Thyroid gland (tissue), 4 donors: ENCODE measurements around the gene PRKCH. TPM values are rescaled to one million over a fixed set of nuclear protein-coding genes. Genes with fewer than 3 reads are reported as not detected.

Source experiments
- DNase-seq, 2 donors: peaks; one replicate each; pipeline ENCODE4 v3.0.0-alpha.2; 2019
- H3K27ac ChIP-seq, 3 donors: fragments of 200-600 bp; sonication (generic); 1 replicate in 2 of 3; 2 replicates in 1 of 3; pipeline ENCODE4 v1.5.1; 2016 to 2019; ENCODE audit warnings: mild to moderate bottlenecking in 1 of 3, moderate library complexity in 1 of 3
- H3K27me3 ChIP-seq: fragments of 200-600 bp; sonication (generic); one replicate; pipeline ENCODE4 v1.5.1; 2019
- H3K36me3 ChIP-seq, 2 donors: fragments of 200-600 bp; sonication (generic); one replicate each; pipeline ENCODE4 v1.5.1; 2016 to 2019
- H3K4me1 ChIP-seq, 2 donors: fragments of 200-600 bp; sonication (generic); one replicate each; pipeline ENCODE4 v1.5.1; 2017 to 2019
- H3K4me3 ChIP-seq, 3 donors: fragments of 200-600 bp; sonication (generic); replicated peaks in 1 of 3; 1 replicate in 2 of 3; 2 replicates in 1 of 3; pipeline ENCODE4 v1.5.1; 2016; ENCODE audit warnings: mild to moderate bottlenecking in 1 of 3
- H3K9me3 ChIP-seq: fragments of 200-600 bp; sonication (generic); one replicate; pipeline ENCODE4 v1.5.1; 2017
- POLR2A ChIP-seq, 2 donors: fragments of 450-650 bp; IDR thresholded peaks; one replicate each; pipeline ENCODE4 v1.6.1; 2017; ENCODE audit warnings: antibody characterized with exemption in 2 of 2, mild to moderate bottlenecking in 2 of 2, moderate library complexity in 1 of 2
- WGBS, 2 donors: methylation state at CpG; one replicate each; pipeline ENCODE4 v1.1.5; 2017; 5-methylcytosine and 5-hydroxymethylcytosine counted together
- intact Hi-C: fragments of 100-400 bp; cut with DNase I; formaldehyde crosslinking; loops from one replicate; pipeline ENCODE4 v1.15.1; 2023
- total RNA-seq, 4 donors: library from RNA; depleted of rRNA; stranded (reverse); fragments of >200 nt; gene quantifications; one replicate each; pipeline ENCODE4 v1.2.3, GENCODE V29; 2016
- TF ChIP-seq, protein P1 (sequence below), 6 experiments: fragments of 200-600 bp in 3 of 6; fragments of 450-650 bp in 3 of 6; sonication (generic) in 3 of 6; IDR thresholded peaks; one replicate each; pipeline ENCODE4 v1.5.1; 2016 to 2019; ENCODE audit warnings: antibody characterized with exemption in 6 of 6, mild to moderate bottlenecking in 2 of 6, inconsistent platforms in 1 of 6, moderate library complexity in 1 of 6

Gene PRKCH
- total RNA-seq, 4 donors from 2014 or later: 34.0 to 68.7 (median 49.8) TPM

DNA sequence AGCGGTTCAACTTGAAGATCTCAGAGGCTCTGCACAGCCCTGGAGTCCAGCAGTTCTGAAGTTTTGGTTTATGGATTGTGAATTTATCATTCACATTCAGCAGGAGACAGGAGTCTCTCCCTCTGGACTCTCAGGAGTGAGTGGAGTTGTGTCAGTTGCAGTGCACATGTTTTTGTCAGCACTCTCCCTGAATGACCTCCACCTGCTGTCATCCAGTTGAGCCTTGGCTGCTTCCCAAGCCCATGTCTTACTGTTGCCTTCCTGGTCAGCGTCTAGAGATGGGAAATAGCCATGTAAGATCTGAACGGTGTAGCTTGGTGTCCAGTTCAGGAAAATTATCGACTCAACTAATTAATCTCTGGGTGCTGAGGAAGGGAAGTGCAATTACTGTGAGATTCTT, 133.2 kb downstream of the PRKCH start:
- intact Hi-C loops: no loop called here
- no peak for TF ChIP-seq POLR2A (IDR thresholded peaks at IDR 0.05)
- TF ChIP-seq, protein P1, sequence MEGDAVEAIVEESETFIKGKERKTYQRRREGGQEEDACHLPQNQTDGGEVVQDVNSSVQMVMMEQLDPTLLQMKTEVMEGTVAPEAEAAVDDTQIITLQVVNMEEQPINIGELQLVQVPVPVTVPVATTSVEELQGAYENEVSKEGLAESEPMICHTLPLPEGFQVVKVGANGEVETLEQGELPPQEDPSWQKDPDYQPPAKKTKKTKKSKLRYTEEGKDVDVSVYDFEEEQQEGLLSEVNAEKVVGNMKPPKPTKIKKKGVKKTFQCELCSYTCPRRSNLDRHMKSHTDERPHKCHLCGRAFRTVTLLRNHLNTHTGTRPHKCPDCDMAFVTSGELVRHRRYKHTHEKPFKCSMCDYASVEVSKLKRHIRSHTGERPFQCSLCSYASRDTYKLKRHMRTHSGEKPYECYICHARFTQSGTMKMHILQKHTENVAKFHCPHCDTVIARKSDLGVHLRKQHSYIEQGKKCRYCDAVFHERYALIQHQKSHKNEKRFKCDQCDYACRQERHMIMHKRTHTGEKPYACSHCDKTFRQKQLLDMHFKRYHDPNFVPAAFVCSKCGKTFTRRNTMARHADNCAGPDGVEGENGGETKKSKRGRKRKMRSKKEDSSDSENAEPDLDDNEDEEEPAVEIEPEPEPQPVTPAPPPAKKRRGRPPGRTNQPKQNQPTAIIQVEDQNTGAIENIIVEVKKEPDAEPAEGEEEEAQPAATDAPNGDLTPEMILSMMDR (IDR thresholded peaks at IDR 0.05): no peak
- Histone ChIP-seq H3K4me1 (no peaks in the 10 kb centered on the region), H3K27me3 (no peaks in the 10 kb centered on the region), H3K27ac (no peak overlapping the region), H3K9me3 (no peaks in the 10 kb centered on the region), H3K4me3 (no peak overlapping the region), H3K36me3 (peaks cover 10 to 20% of the 10 kb centered on the region in 2 donors)
- DNase-seq: peak in 1 of 2 donors; percentile 41
- 58 to 70% methylated on average over 4 of the region's 4 CpGs for WGBS, 2 donors

DNA sequence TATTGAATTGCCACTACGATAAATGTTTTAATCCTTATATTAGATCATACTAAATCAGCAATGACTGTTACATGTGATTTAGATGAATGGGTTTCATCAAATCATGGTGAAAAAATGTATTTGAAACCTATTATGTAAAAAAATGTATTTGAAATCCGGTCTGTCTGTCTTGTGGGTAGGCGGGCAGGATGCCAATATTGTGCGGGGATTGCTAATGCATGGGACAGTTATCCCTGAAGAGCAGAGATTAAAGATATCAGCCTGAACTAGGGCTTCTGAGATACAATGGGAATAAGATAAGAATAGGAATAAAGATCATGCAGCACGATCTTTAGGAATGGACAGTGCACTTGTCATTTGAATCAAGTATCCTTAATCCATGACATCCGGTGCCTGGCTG, 134.0 kb downstream of the PRKCH start:
- H3K9me3 ChIP-seq: no peaks in the 10 kb centered on the region
- H3K27me3 ChIP-seq: no peaks in the 10 kb centered on the region
- H3K4me1 ChIP-seq: no peaks in the 10 kb centered on the region
- no peak overlapping the region for H3K27ac ChIP-seq
- no peak for TF ChIP-seq POLR2A (IDR thresholded peaks at IDR 0.05)
- TF ChIP-seq, protein P1 (IDR thresholded peaks at IDR 0.05): no peak
- WGBS, 2 donors: 93% methylated on average over 6 of the region's 6 CpGs
- H3K4me3 ChIP-seq: no peak overlapping the region
- intact Hi-C loops: loop anchor here (5.0 kb wide), 1 partner anchor 158 kb away; no protein-coding TSS in a partner anchor
- H3K36me3 ChIP-seq: peaks cover 10 to 20% of the 10 kb centered on the region in 2 donors
- no peak for DNase-seq

DNA sequence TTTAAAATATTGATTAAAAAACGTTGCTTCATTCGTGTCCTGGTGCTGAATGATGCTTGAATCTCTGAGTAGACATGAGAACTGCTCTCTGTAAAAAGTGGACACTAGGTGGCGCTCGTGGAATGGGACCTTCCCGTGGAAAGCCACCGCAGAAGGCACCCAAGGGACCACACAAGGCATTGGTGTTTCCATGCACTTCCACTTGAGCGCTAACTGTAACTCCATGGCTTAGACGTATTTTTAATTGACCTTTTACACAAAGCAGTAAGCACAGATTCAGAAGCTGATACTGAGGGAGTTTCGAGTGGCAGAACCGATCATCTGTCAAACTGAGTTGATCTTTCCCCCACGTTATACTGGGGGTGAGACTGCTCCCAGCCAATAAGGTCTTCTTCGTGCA, 135.3 kb downstream of the PRKCH start:
- intact Hi-C loops: loop anchor here (5.0 kb wide), 1 partner anchor 159 kb away; no protein-coding TSS in a partner anchor
- 30 to 31% methylated on average over 12 of the region's 12 CpGs for WGBS, 2 donors
- TF ChIP-seq POLR2A (IDR thresholded peaks at IDR 0.05): no peak
- TF ChIP-seq, protein P1 (IDR thresholded peaks at IDR 0.05): peak; percentile 61 to 91 (median 79)
- H3K36me3 ChIP-seq: peaks cover 10 to 15% of the 10 kb centered on the region in 2 donors
- no peak overlapping the region for H3K4me3 ChIP-seq
- H3K27me3 ChIP-seq: no peaks in the 10 kb centered on the region
- DNase-seq: peak; percentile 84 to 87
- H3K27ac ChIP-seq: no peak overlapping the region
- H3K4me1 ChIP-seq: no peaks in the 10 kb centered on the region
- H3K9me3 ChIP-seq: no peaks in the 10 kb centered on the region

DNA sequence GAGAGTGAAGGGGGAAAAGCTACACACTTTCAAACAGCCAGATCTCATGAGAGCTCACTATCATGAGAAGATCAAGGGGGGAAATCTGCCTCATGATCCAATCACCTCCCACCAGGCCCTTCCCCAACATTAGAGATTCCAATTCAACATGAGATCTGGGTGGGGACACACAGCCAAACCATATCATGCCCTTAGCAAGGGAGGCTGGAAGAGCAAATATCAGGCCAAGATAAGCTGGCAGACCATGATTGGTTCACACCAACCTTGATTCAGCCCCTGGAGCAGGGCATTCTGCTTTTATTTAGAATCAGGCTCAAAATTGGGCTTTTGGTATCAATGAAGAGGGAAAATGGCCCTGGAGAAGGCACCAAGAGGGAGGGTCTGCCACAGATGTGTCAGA, 137.4 kb downstream of the PRKCH start:
- Histone ChIP-seq H3K4me1 (peaks cover 10 to 14% of the 10 kb centered on the region in 2 donors), H3K9me3 (no peaks in the 10 kb centered on the region), H3K27me3 (no peaks in the 10 kb centered on the region), H3K4me3 (no peak overlapping the region), H3K27ac (no peak overlapping the region), H3K36me3 (peaks cover 10 to 15% of the 10 kb centered on the region in 2 donors)
- intact Hi-C loops: loop anchor here (2.0 to 5.0 kb wide), 2 partner anchors 161 to 380 kb away; no protein-coding TSS in a partner anchor
- TF ChIP-seq POLR2A (IDR thresholded peaks at IDR 0.05): no peak
- TF ChIP-seq, protein P1 (IDR thresholded peaks at IDR 0.05): no peak
- DNase-seq: no peak

DNA sequence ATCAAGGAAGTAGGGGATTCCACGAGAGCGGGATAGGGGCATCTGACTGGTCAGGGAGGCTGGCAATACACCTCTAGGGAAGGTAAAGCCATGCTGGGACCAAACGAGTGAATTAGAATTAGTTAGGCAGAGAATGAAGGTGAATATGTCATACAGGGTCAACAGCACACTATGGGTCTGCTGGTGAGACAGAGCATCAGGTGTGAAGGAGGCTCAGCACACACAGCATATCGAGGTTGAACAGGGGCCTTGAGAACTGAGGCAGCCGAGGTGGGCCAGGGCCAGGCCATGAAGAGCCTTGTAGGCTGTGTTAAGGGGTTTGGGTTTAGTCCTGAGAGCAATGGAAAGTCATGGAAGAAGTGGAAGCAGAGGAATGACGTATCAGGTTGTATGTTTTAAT, 137.8 kb downstream of the PRKCH start:
- WGBS, 2 donors: 88 to 91% methylated on average over 6 of the region's 6 CpGs
- H3K27me3 ChIP-seq: no peaks in the 10 kb centered on the region
- peaks cover 10 to 15% of the 10 kb centered on the region in 2 donors for H3K36me3 ChIP-seq
- DNase-seq: no peak
- no peak overlapping the region for H3K27ac ChIP-seq
- H3K4me1 ChIP-seq: peaks cover 10 to 14% of the 10 kb centered on the region in 2 donors
- TF ChIP-seq, protein P1 (IDR thresholded peaks at IDR 0.05): no peak
- TF ChIP-seq POLR2A (IDR thresholded peaks at IDR 0.05): no peak
- H3K9me3 ChIP-seq: no peaks in the 10 kb centered on the region
- no peak overlapping the region for H3K4me3 ChIP-seq
- intact Hi-C loops: loop anchor here (2.0 to 5.0 kb wide), 2 partner anchors 162 to 380 kb away; no protein-coding TSS in a partner anchor
